ENCODE measurements around the gene SCYL1. TPM values are rescaled to one million over a fixed set of nuclear protein-coding genes. Genes with fewer than 3 reads are reported as not detected.

Gene SCYL1
- total and polyA plus RNA-seq, 3 experiments from 2014 or later = 42.1 to 88.5 (median 85.1) TPM

- no peaks in the 10 kb centered on the region for H3K27me3 ChIP-seq (ENCODE audit: insufficient read depth, low read length, poor library complexity, severe bottlenecking)
- Mint-ChIP-seq H3K36me3 (peaks cover 5 to 75% (median 8%) of the 10 kb centered on the region in 3 donors), H3K4me1 (peaks cover 18 to 39% (median 21%) of the 10 kb centered on the region in 3 donors), H3K27ac (peak overlapping the region in 6 of 8 donors; percentile 5 to 92 (median 78)), H3K9me3 (no peaks in the 10 kb centered on the region), H3K27me3 (no peaks in the 10 kb centered on the region), H3K4me3 (peak overlapping the region in 1 of 7 donors; percentile 43)
- no peak overlapping the region for H3K4me3 ChIP-seq (ENCODE audit: low read length)
- H3K4me1 ChIP-seq (ENCODE audit: insufficient read depth, low read length) = peaks cover 19% of the 10 kb centered on the region
- H3K36me3 ChIP-seq (ENCODE audit: insufficient read depth, low read length) = peaks cover 21% of the 10 kb centered on the region
- ChIA-PET CTCF (interaction anchor here (1.1 to 2.1 kb wide), 3 partner anchors 9 to 42 kb away, joined by 4 to 5 read pairs (median 4); partner anchors contain the start of gene FAM89B), POLR2A (no interaction called here)
- no peak overlapping the region for H3K27ac ChIP-seq (ENCODE audit: low read depth, low read length)
- H3K9me3 ChIP-seq (ENCODE audit: low read length) = no peaks in the 10 kb centered on the region
- no peak for DNase-seq
Observed at GRCh38 chr11:65581928-65582327, 57.0 kb downstream of the SCYL1 start.

DNA sequence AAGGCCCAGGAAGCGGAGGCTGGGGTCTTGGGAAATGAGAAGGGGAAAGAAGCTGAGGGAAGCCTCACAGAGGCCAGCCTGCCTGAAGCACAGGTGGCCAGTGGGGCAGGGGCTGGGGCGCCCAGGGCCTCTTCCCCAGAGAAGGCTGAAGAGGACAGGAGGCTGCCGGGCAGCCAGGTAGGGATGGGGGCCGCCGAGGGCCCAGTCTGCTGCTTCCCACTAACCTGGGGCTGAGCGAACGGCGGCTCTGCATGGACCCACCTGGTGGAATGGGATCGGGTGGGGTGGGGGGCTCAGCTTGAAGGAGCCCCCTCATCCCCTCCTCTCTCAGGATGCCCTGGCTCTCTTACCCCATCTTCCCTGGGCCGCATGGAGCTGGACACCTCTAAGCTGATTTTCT is 58.7 kb downstream of the SCYL1 start:
- DNase-seq = no peak
- no peaks in the 10 kb centered on the region for H3K27me3 Mint-ChIP-seq
- H3K36me3 Mint-ChIP-seq = peaks cover 4 to 72% (median 5%) of the 10 kb centered on the region in 3 donors
- CTCF ChIA-PET = interaction anchor here (1.0 to 1.9 kb wide), 4 partner anchors 8 to 43 kb away, joined by 3 to 4 read pairs (median 4); no protein-coding TSS in a partner anchor
- Histone ChIP-seq H3K4me3 (ENCODE audit: low read length) (no peak overlapping the region), H3K9me3 (ENCODE audit: low read length) (no peaks in the 10 kb centered on the region), H3K4me1 (ENCODE audit: insufficient read depth, low read length) (peaks cover 16% of the 10 kb centered on the region), H3K27ac (ENCODE audit: low read depth, low read length) (no peak overlapping the region), H3K36me3 (ENCODE audit: insufficient read depth, low read length) (peaks cover 21% of the 10 kb centered on the region), H3K27me3 (ENCODE audit: insufficient read depth, low read length, poor library complexity, severe bottlenecking) (no peaks in the 10 kb centered on the region)
- POLR2A ChIA-PET = no interaction called here
- no peaks in the 10 kb centered on the region for H3K9me3 Mint-ChIP-seq
- peaks cover 22 to 37% (median 22%) of the 10 kb centered on the region in 3 donors for H3K4me1 Mint-ChIP-seq
- peak overlapping the region in 5 of 8 donors; percentile 38 to 87 (median 70) for H3K27ac Mint-ChIP-seq
- H3K4me3 Mint-ChIP-seq = no peak overlapping the region

GRCh38 chr11:65584106-65584505 is 59.2 kb downstream of the SCYL1 start:
- Mint-ChIP-seq H3K4me3 (no peak overlapping the region), H3K27ac (peak overlapping the region in 6 of 8 donors; percentile 38 to 88 (median 55)), H3K9me3 (no peaks in the 10 kb centered on the region), H3K27me3 (no peaks in the 10 kb centered on the region), H3K4me1 (peaks cover 22 to 38% (median 23%) of the 10 kb centered on the region in 3 donors), H3K36me3 (peaks cover 3 to 71% (median 5%) of the 10 kb centered on the region in 3 donors)
- Histone ChIP-seq H3K27ac (ENCODE audit: low read depth, low read length) (no peak overlapping the region), H3K36me3 (ENCODE audit: insufficient read depth, low read length) (peaks cover 21% of the 10 kb centered on the region), H3K9me3 (ENCODE audit: low read length) (no peaks in the 10 kb centered on the region), H3K27me3 (ENCODE audit: insufficient read depth, low read length, poor library complexity, severe bottlenecking) (no peaks in the 10 kb centered on the region), H3K4me3 (ENCODE audit: low read length) (no peak overlapping the region), H3K4me1 (ENCODE audit: insufficient read depth, low read length) (peaks cover 17% of the 10 kb centered on the region)
- no peak for DNase-seq
- CTCF ChIA-PET = interaction anchor here (1.0 to 1.9 kb wide), 3 partner anchors 9 to 43 kb away, joined by 3 to 4 read pairs (median 4); no protein-coding TSS in a partner anchor
- POLR2A ChIA-PET = no interaction called here

DNA sequence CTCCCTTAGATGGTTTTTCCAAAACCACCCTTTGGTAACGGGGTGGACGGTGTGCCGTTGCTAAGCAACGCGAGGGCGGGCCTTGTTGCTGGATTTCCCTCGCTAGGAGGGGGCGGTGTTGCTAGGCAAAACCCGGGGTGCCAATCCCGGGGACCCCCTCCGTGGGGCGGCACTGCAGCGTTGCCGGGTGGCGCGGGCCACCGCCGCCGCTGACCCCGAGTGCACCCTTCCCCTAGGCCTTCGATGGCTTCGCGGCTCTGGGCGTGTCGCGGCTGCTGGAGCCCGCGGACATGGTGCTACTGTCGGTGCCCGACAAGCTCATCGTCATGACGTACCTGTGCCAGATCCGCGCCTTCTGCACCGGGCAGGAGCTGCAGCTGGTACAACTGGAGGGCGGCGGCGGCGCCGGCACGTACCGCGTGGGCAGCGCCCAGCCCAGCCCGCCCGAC is 59.9 kb downstream of the SCYL1 start:
- H3K4me3 ChIP-seq (ENCODE audit: low read length) = no peak overlapping the region
- no peak for DNase-seq
- H3K4me1 ChIP-seq (ENCODE audit: insufficient read depth, low read length) = peaks cover 17% of the 10 kb centered on the region
- Mint-ChIP-seq H3K27ac (no peak overlapping the region), H3K27me3 (no peaks in the 10 kb centered on the region), H3K4me1 (peaks cover 21 to 38% (median 23%) of the 10 kb centered on the region in 3 donors), H3K36me3 (peaks cover 3 to 65% (median 5%) of the 10 kb centered on the region in 3 donors), H3K9me3 (no peaks in the 10 kb centered on the region), H3K4me3 (no peak overlapping the region)
- POLR2A ChIA-PET = interaction anchor here (4.7 kb wide), 1 partner anchor 8 kb away, joined by 32 read pairs; the partner anchor contains the start of gene EHBP1L1
- peaks cover 20% of the 10 kb centered on the region for H3K36me3 ChIP-seq (ENCODE audit: insufficient read depth, low read length)
- no peak overlapping the region for H3K27ac ChIP-seq (ENCODE audit: low read depth, low read length)
- CTCF ChIA-PET = interaction anchor here (1.1 to 11.9 kb wide), 3 partner anchors 7 to 43 kb away, joined by 4 to 258 read pairs (median 66); partner anchors contain the start of gene EHBP1L1
- H3K27me3 ChIP-seq (ENCODE audit: insufficient read depth, low read length, poor library complexity, severe bottlenecking) = no peaks in the 10 kb centered on the region
- H3K9me3 ChIP-seq (ENCODE audit: low read length) = no peaks in the 10 kb centered on the region

DNA sequence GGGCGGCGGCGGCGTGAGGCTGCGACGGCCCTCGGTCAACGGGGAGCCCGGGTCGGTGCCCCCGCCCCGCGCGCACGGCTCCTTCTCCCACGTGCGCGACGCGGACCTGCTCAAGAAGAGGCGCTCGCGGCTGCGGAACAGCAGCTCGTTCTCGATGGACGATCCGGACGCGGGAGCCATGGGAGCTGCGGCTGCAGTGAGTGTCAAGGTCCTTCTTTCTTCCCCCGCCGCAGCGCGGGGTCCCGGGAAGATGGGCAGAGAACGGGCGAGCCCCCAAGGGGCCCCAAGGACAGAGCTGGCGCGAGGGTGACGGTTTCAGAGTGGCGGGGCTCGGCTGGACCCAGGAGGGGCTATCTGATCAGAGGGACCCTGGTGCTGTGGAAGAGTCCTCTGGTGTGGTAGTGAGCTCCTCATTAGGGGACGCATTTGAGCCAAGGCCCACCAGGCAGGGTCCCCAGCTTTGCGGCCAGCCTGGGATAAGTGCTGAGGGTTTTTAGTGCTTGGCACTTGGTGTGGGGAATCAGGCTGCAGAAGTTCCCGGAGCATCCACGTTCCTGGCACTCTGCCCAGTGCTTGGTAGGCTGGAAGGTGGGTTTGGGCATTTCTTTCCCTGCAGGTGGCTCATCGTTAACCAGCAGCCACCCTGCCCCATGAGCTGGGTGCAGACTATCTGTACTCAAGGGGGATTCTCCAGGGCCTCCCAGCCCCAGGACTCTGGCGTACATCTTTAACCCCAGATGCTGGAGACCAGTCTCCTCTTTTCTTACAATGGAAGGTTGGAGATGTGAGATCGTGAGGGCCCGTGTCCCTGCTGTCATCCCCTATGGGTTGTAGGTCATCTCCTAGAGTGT is 60.7 kb downstream of the SCYL1 start:
- CTCF ChIA-PET = interaction anchor here (1.2 to 11.9 kb wide), 6 partner anchors 8 to 73 kb away, joined by 4 to 258 read pairs (median 34); partner anchors contain the start of genes EHBP1L1, FAM89B and ZNRD2
- Mint-ChIP-seq H3K27me3 (no peaks in the 10 kb centered on the region), H3K27ac (peak overlapping the region in 4 of 8 donors; percentile 11 to 79 (median 60)), H3K4me3 (no peak overlapping the region), H3K36me3 (peaks cover 4 to 66% (median 5%) of the 10 kb centered on the region in 3 donors), H3K4me1 (peaks cover 18 to 32% (median 23%) of the 10 kb centered on the region in 3 donors), H3K9me3 (no peaks in the 10 kb centered on the region)
- H3K36me3 ChIP-seq (ENCODE audit: insufficient read depth, low read length) = peaks cover 20% of the 10 kb centered on the region
- H3K27ac ChIP-seq (ENCODE audit: low read depth, low read length) = no peak overlapping the region
- H3K4me1 ChIP-seq (ENCODE audit: insufficient read depth, low read length) = peaks cover 17% of the 10 kb centered on the region
- H3K9me3 ChIP-seq (ENCODE audit: low read length) = no peaks in the 10 kb centered on the region
- DNase-seq = no peak
- POLR2A ChIA-PET = interaction anchor here (0.8 to 4.7 kb wide), 2 partner anchors 9 to 60 kb away, joined by 3 to 32 read pairs; partner anchors contain the start of genes EHBP1L1 and SCYL1
- H3K27me3 ChIP-seq (ENCODE audit: insufficient read depth, low read length, poor library complexity, severe bottlenecking) = no peaks in the 10 kb centered on the region
- no peak overlapping the region for H3K4me3 ChIP-seq (ENCODE audit: low read length)

DNA sequence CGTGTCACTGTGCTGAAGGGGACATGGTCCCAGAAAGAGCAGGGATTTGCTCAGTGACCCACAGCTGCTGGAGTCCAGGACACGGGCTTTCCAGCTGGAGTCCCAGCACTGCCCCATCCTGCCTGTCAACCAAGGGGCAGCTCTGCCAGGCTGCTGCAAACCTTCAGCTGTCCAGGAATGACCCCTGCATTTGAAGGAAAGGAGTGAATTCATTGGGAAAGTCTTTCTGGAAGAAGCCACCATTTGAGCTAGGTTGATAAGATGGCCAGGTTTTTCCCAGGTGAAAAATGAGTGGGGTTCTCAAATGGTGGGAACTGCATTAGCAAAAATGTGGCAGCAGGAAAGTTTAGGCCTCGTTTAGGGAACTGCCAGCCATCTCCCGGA is 61.4 kb downstream of the SCYL1 start:
- no peak overlapping the region for H3K27ac ChIP-seq (ENCODE audit: low read depth, low read length)
- no peaks in the 10 kb centered on the region for H3K27me3 ChIP-seq (ENCODE audit: insufficient read depth, low read length, poor library complexity, severe bottlenecking)
- Mint-ChIP-seq H3K4me3 (no peak overlapping the region), H3K27me3 (no peaks in the 10 kb centered on the region), H3K27ac (peak overlapping the region in 7 of 8 donors; percentile 11 to 83 (median 70)), H3K36me3 (peaks cover 4 to 63% (median 5%) of the 10 kb centered on the region in 3 donors), H3K9me3 (no peaks in the 10 kb centered on the region), H3K4me1 (peaks cover 18 to 32% (median 23%) of the 10 kb centered on the region in 3 donors)
- H3K36me3 ChIP-seq (ENCODE audit: insufficient read depth, low read length) = peaks cover 16% of the 10 kb centered on the region
- H3K9me3 ChIP-seq (ENCODE audit: low read length) = no peaks in the 10 kb centered on the region
- DNase-seq = no peak
- H3K4me3 ChIP-seq (ENCODE audit: low read length) = no peak overlapping the region
- POLR2A ChIA-PET = interaction anchor here (0.8 to 4.7 kb wide), 2 partner anchors 10 to 61 kb away, joined by 3 to 32 read pairs; partner anchors contain the start of genes EHBP1L1 and SCYL1
- CTCF ChIA-PET = interaction anchor here (1.2 to 11.9 kb wide), 6 partner anchors 8 to 74 kb away, joined by 4 to 258 read pairs (median 34); partner anchors contain the start of genes EHBP1L1, FAM89B and ZNRD2
- peaks cover 17% of the 10 kb centered on the region for H3K4me1 ChIP-seq (ENCODE audit: insufficient read depth, low read length)

DNA sequence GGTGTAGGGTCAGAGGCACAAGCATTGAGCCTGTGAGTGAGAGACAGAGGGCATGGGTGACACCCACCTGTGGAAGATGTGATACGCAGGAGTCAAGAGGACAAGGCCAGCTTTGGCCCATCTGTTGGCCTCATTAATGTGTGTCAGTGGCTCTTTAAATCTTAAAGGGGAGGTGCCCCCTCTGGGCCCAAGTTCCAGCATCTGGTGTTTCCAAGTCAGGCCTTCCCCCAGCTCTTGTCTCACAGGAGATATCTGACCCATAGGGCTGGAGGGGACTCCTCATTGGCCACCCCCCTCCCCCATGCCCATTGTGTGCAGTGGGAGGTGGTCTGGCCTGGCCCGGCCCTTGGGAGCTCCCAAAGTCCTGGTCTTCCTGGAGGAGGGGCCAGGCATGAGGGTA is 61.8 kb downstream of the SCYL1 start:
- Mint-ChIP-seq H3K36me3 (peaks cover 4 to 63% (median 5%) of the 10 kb centered on the region in 3 donors), H3K9me3 (no peaks in the 10 kb centered on the region), H3K27me3 (no peaks in the 10 kb centered on the region), H3K4me1 (peaks cover 18 to 31% (median 23%) of the 10 kb centered on the region in 3 donors), H3K27ac (peak overlapping the region in 6 of 8 donors; percentile 11 to 83 (median 74)), H3K4me3 (no peak overlapping the region)
- CTCF ChIA-PET = interaction anchor here (1.2 to 11.9 kb wide), 7 partner anchors 7 to 74 kb away, joined by 4 to 258 read pairs (median 24); partner anchors contain the start of genes EHBP1L1, FAM89B and ZNRD2
- Histone ChIP-seq H3K27ac (ENCODE audit: low read depth, low read length) (no peak overlapping the region), H3K9me3 (ENCODE audit: low read length) (no peaks in the 10 kb centered on the region), H3K4me3 (ENCODE audit: low read length) (no peak overlapping the region), H3K27me3 (ENCODE audit: insufficient read depth, low read length, poor library complexity, severe bottlenecking) (no peaks in the 10 kb centered on the region), H3K36me3 (ENCODE audit: insufficient read depth, low read length) (peaks cover 14% of the 10 kb centered on the region), H3K4me1 (ENCODE audit: insufficient read depth, low read length) (peaks cover 17% of the 10 kb centered on the region)
- POLR2A ChIA-PET = interaction anchor here (0.8 to 4.7 kb wide), 2 partner anchors 10 to 61 kb away, joined by 3 to 32 read pairs; partner anchors contain the start of genes EHBP1L1 and SCYL1
- no peak for DNase-seq

Measured in CD8-positive, alpha-beta memory T cell (primary cell).